K562 (cell line): ENCODE measurements around the gene FST. TPM values are rescaled to one million over a fixed set of nuclear protein-coding genes. Genes with fewer than 3 reads are reported as not detected.
A peak's percentile ranks its signal among the peaks of the same experiment; 100 is the strongest.

Experiments
- ATAC-seq: fragments of 200-7000 bp; cut with Tn5 transposase; 3 replicates; pipeline ENCODE4 v1.9.1; 2020; ENCODE audit warnings: moderate library complexity
- BruUV-seq: library from RNA; stranded (reverse); fragments of 400-500 nt; replicated peaks from 2 replicates; lab custom pipeline; 2021; lab: Mats Ljungman, UMichigan
- CTCF ChIA-PET: fragments of 300-600 bp; formaldehyde crosslinking; extraction: SDS; loops from one replicate; lab custom pipeline; 2021; ENCODE audit warnings: low intra/inter-chr PET ratio; lab: Yijun Ruan, JAX
- POLR2A ChIA-PET: fragments of 300-600, 350-650 bp; sonication (Branson Sonifier 250); formaldehyde crosslinking; extraction: SDS; loops from one replicate; lab custom pipeline; 2021; ENCODE audit warnings: antibody characterized with exemption, inconsistent platforms; lab: Yijun Ruan, JAX
- DNase-seq, 4 experiments: peaks; one replicate each; pipeline versions ENCODE4 v3.0.0 to v3.0.0-alpha.2; 2011 to 2018; ENCODE audit warnings: low spot score in 3 of 4, mixed read lengths in 3 of 4; ENCODE audit errors: extremely low read depth in 1 of 4
- FAIRE-seq: peaks from 2 replicates; lab custom pipeline; 2011; peaks lifted over from hg19 to GRCh38; lab: Jason Lieb, UNC
- H2AFZ ChIP-seq: 2 replicates; pipeline ENCODE4 v1.6.0; 2011; ENCODE audit warnings: low read depth, low read length, control low read depth, inconsistent platforms
- H3K27ac ChIP-seq: fragments of 200-600 bp; 3 replicates; pipeline ENCODE4 v1.8.0; 2011; ENCODE audit warnings: low read depth, mild to moderate bottlenecking, control low read depth, inconsistent platforms, low read length, moderate library complexity, mixed read lengths; ENCODE audit errors: extremely low read depth
- H3K27me3 ChIP-seq, 2 experiments: fragments of 300-600 bp in 1 of 2; 2 replicates in 1 of 2; 3 replicates in 1 of 2; pipeline versions ENCODE4 v1.6.0 to v1.8.0; 2011; ENCODE audit warnings: inconsistent platforms in 2 of 2, low read length in 2 of 2, mild to moderate bottlenecking in 1 of 2, mixed read lengths in 1 of 2, moderate library complexity in 1 of 2; ENCODE audit not compliant: control insufficient read depth in 2 of 2, insufficient read depth in 2 of 2
- H3K36me3 ChIP-seq: fragments of 300-600 bp; 3 replicates; pipeline ENCODE4 v1.8.0; 2011; ENCODE audit warnings: mild to moderate bottlenecking, low read length, inconsistent platforms; ENCODE audit not compliant: control insufficient read depth, insufficient read depth
- H3K4me1 ChIP-seq, 2 experiments: fragments of 200-600 bp in 1 of 2; replicated peaks in 1 of 2; 2 replicates in 1 of 2; 3 replicates in 1 of 2; pipeline versions ENCODE4 v1.5.1 to v1.8.0; 2011; ENCODE audit warnings: inconsistent platforms in 2 of 2, low read length in 2 of 2, mild to moderate bottlenecking in 1 of 2, mixed read lengths in 1 of 2, moderate library complexity in 1 of 2; ENCODE audit not compliant: control insufficient read depth in 2 of 2, insufficient read depth in 2 of 2
- H3K4me2 ChIP-seq: 2 replicates; pipeline ENCODE4 v1.6.1; 2011; ENCODE audit warnings: low read length, control low read depth, inconsistent platforms, mixed read lengths; ENCODE audit not compliant: insufficient read depth
- H3K4me3 ChIP-seq: fragments of 200-600 bp; sonication (generic), shearing (Covaris generic); 2 replicates; pipeline ENCODE4 v1.5.1; 2016; ENCODE audit warnings: control low read depth, inconsistent platforms
- H3K79me2 ChIP-seq: fragments of 200-600 bp; 3 replicates; pipeline ENCODE4 v1.8.0; 2011; ENCODE audit warnings: low read length, inconsistent platforms; ENCODE audit not compliant: control insufficient read depth, insufficient read depth
- H3K9ac ChIP-seq, 2 experiments: 2 replicates each; pipeline versions ENCODE4 v1.6.0 to v1.6.1; 2011; ENCODE audit warnings: low read depth in 2 of 2, low read length in 2 of 2, control low read depth in 1 of 2, inconsistent platforms in 1 of 2, mild to moderate bottlenecking in 1 of 2, mixed read lengths in 1 of 2; ENCODE audit not compliant: insufficient read depth in 1 of 2
- H3K9me1 ChIP-seq: one replicate; pipeline ENCODE4 v1.6.0; 2011; ENCODE audit warnings: inconsistent platforms, mild to moderate bottlenecking, low read length, moderate library complexity; ENCODE audit not compliant: control insufficient read depth, insufficient read depth
- H3K9me3 ChIP-seq: replicated peaks from 2 replicates; pipeline ENCODE4 v1.5.1; 2011; ENCODE audit warnings: low read depth, low read length, inconsistent platforms; ENCODE audit not compliant: control insufficient read depth, insufficient read depth
- H4K20me1 ChIP-seq: replicated peaks from 2 replicates; pipeline ENCODE4 v1.6.1; 2011; ENCODE audit warnings: low read length, inconsistent platforms, mixed read lengths; ENCODE audit not compliant: control insufficient read depth, insufficient read depth
- E2F1 ChIP-seq: sonication (generic); formaldehyde crosslinking; IDR thresholded peaks from 2 replicates; pipeline ENCODE4 v1.8.1; 2023; ENCODE audit warnings: mild to moderate bottlenecking, missing genetic modification reagents, moderate library complexity
- HBP1 ChIP-seq: fragments of 450-650 bp; formaldehyde crosslinking; IDR thresholded peaks from 2 replicates; pipeline ENCODE4 v1.4.0; 2022; ENCODE audit warnings: missing genetic modification characterization
- PCBP1 ChIP-seq: fragments of 200-400 bp; formaldehyde crosslinking; IDR thresholded peaks from 2 replicates; pipeline ENCODE4 v1.6.1; 2018; ENCODE audit warnings: mild to moderate bottlenecking, low read depth, low read length; ENCODE audit not compliant: poor library complexity, severe bottlenecking
- RERE ChIP-seq: sonication (generic); formaldehyde crosslinking; IDR thresholded peaks from 2 replicates; pipeline ENCODE4 v1.8.0; 2023; ENCODE audit warnings: missing genetic modification reagents, mild to moderate bottlenecking, borderline replicate concordance
- WGBS: fragments of 100-300 bp; shearing (Covaris generic); methylation state at CpG from one replicate; pipeline ENCODE4 v1.1.6; 2016; ENCODE audit warnings: low coverage, mixed read lengths; ENCODE audit not compliant: insufficient coverage; ENCODE audit errors: missing lambda C conversion rate; 5-methylcytosine and 5-hydroxymethylcytosine counted together
- in situ Hi-C: fragments of 300-500 bp; cut with MboI; formaldehyde crosslinking; loops from 4 replicates; pipeline ENCODE4 v1.15.0; 2018; ENCODE audit warnings: inconsistent platforms, mixed read lengths
- intact Hi-C: fragments of 100-400 bp; cut with micrococcal nuclease; formaldehyde crosslinking; loops from 2 replicates; pipeline ENCODE4 v1.14.2; 2022
- polyA plus RNA-seq, 8 experiments: library from polyadenylated mRNA; depleted of rRNA in 4 of 8; stranded (reverse) in 5 of 8; unstranded in 3 of 8; fragments of >200 nt; fragmentation: Nextera tagmentation in 2 of 8; fragmentation: Illumina TruSeq in 1 of 8; extraction: Ambion mirVana in 2 of 8; extraction: Trizol in 1 of 8; gene quantifications; 2 replicates each; pipeline versions ENCODE4 v1.2.1 to v1.2.3, GENCODE V29; 2011 to 2014; ENCODE audit warnings: inconsistent platforms in 1 of 8, missing spikeins in 1 of 8
- total RNA-seq, 7 experiments: library from RNA; depleted of rRNA in 6 of 7; stranded (reverse); fragments of >200 nt in 6 of 7; fragmentation: Illumina TruSeq in 2 of 7; extraction: Trizol in 2 of 7; gene quantifications; 2 replicates each; pipeline versions ENCODE4 v1.2.1 to v1.2.3, GENCODE V29; 2011 to 2021; ENCODE audit warnings: low replicate concordance in 1 of 7

FST gene
- total and polyA plus RNA-seq, 9 of the 15 experiments (the other 6 are each of a cell fraction or from before 2014, with no cell fraction given), result 0.03 to 0.27 TPM; not detected in 7

DNA sequence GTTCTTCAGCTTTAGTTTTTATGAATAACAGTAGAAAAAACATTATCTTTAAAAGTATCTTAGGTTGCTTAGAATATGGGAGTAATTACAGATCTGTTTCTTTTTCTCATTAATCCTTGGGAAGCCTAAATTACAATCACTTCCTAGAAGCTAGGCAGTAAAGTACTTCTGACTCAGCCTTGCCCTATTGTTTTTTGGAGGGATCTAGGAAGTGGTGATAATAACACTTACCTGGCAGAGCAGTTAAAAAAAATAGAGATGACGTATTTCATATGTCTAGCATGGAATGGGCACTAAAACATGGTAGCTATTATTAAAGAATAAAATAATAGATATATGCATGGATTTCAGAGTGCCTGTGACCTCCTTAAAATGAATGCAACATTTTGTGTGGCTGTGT, 8.2 kb upstream of the FST start:
- POLR2A ChIA-PET, result no interaction called here
- intact Hi-C loops, result no loop called here
- Histone ChIP-seq H3K36me3 (no peaks in the 10 kb centered on the region), H3K9ac (no peak overlapping the region), H3K4me2 (no peak overlapping the region), H3K27me3 (no peaks in the 10 kb centered on the region; a peak in 1 of 5 replicates), H3K4me1 (no peaks in the 10 kb centered on the region), H4K20me1 (no peaks in the 10 kb centered on the region), H3K9me3 (no peaks in the 10 kb centered on the region), H3K9me1 (no peaks in the 10 kb centered on the region), H3K27ac (no peak overlapping the region), H2AFZ (no peak overlapping the region), H3K79me2 (no peaks in the 10 kb centered on the region), H3K4me3 (no peak overlapping the region)
- no peak for TF ChIP-seq E2F1 (CRISPR knock-in tag)
- TF ChIP-seq HBP1 (CRISPR knock-in tag), result no peak
- TF ChIP-seq PCBP1, result no peak
- no peak for TF ChIP-seq RERE (CRISPR knock-in tag)
- DNase-seq (no peak), ATAC-seq (no peak), FAIRE-seq (peak; percentile 6)
- BruUV-seq, result no TSS peak
- CTCF ChIA-PET, result no interaction called here
- in situ Hi-C loops, result no loop called here
- WGBS, result 0% methylated on average over 1 of the region's 1 CpG
